RPMI8226 (cell line): Measurements from ENCODE around the gene DDX18.
A peak's percentile ranks its signal among the peaks of the same experiment; 100 is the strongest.

Experiments
- DNase-seq: peaks from one replicate; pipeline ENCODE4 v3.0.0-alpha.2; 2015

Gene DDX18

DNA sequence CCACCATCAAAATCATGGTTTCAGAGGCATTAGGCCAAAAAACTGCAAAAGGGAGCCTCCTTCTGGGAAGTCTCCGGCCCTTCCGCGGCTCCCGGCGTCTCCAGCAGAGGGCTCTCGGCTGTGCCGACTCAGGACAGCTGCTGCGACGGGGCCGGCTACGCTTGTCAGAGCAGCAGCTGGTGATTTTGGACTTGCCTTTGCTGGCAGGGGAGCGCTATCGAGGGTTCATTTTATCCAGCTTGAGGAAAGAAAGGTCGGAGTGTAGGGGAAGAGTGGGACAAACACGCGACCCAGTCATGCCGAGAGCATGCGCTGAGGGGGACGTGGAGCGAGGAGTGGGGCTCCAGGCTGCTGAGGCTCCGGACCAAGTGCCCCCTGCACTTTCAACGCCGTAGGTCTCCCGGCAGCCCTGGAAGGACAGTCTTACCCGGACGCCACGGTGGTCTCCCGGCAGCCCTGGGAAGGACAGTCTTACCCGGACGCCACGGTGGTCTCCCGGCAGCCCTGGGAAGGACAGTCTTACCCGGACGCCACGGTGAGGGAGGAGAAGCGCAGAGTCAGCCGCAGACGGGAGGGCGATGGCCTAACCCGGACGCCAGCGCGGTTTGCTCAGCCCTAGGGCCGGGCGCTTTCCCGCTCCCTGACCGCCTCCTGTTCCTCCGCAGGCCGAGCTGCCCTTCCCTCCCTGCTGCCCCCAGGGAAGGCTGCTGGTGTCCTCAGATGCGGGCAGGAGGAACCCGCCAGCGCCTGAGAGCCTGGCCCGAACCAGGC, 21.7 kb downstream of the DDX18 start:
- DNase-seq: peak; percentile 23

DNA sequence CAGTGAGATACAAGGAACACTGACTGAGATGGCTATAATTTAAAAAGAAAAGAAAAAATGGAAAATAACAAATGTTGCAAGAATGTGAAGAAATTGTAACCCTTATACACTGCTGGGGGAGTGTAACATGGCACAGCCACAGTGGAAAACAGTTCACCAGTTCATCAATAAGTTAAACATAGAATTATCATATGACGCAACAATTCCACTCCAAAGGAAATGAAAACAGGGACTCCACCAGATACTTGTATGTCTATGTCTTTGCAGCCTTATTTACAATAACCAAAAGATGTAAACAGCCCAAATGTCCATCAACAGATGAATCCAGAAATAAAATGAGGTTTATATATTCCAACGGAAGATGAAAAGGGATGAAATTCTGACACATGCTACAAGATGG, 30.8 kb downstream of the DDX18 start:
- DNase-seq: no peak

DNA sequence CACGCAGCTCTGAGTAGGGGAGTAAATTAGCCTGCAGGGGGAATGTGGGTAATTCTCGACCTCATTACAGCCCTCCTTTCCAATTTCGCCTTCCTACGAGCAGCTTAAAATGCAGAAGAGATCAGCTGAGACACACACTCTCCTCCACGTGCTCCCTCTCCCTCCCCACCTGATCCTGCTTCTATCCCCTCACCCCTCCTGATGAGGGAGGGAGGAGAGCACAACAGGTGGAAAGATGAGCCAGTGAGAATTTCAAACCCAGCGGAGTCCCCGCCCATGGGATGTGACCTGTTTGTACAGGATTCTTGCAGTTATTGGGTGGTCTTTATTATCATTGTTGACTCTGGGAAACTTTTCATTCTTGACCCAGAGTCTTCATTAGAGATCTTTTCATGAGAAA, 35.5 kb downstream of the DDX18 start:
- no peak for DNase-seq

DNA sequence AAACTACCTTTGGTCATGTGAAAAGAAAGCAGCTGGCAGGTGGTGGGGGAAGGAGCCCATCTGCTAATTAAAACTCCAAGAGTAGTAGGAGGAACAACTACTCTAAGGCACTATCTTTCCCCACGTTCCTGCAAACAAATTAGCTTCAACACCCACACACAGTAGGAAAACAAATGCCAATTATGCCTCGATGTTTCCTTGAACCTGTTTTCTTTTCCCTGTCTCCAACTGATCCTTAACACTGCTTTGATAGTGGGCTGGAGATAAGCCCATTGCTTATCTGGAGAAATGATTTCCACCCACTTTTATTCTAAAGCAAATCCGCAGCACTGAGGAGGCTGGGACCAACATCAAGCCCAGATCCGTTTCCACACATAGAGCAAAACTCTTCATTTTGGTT, 36.0 kb downstream of the DDX18 start:
- DNase-seq: no peak

DNA sequence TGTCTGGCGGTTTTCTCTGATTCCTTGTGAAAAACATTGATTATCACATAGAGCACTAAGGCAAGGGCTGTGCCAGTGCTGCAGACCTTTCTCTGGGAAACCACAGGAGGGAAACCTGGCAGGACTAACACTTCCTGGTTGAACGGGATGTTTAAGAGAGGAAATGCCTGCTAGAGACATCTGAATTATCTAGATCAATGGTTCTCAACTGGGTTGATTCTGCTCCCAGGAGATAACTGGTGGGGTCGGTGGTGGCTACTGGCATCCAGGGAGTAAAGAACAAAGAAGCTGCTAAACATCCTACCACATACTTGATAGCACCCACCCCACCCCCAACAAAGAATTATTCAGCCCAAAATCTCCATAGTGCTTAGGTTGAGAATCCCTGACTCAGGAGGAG, 37.5 kb downstream of the DDX18 start:
- no peak for DNase-seq

DNA sequence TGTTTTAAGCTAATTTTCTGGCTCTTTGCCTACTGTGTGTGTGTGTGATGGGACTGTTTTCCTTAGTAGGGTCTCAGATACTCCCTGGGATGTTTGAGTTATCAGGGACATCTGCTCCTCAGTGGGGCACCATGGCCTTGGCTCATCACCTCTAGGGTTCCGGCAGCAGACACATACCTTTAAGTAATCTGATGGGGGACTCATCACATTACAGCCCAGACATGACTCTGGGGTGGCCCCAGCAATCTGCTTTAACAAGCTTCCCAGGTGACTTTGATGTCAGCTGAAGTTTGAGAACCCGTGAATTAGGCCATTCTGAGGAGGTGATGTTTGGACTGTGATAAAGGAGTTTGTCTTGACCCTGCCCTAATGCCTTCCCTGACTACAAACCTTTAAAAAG, 38.8 kb downstream of the DDX18 start:
- no peak for DNase-seq

DNA sequence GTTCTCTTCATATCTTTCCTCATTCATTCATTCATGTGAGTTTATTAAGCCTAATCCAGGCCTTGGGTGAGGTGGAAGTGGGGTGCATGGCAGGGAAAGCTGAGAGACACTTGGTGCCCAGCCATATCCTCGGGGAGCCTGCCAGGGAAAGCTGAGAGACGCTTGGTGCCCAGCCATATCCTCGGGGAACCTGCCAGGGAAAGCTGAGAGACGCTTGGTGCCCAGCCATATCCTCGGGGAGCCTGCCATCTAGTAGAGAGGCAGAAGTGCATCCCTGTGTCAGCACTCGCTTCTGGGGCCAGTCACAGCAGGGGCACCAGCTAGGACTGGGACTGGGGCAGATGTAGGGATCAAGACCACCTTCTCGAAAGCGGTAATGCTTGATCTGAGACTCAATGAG, 39.4 kb downstream of the DDX18 start:
- DNase-seq: no peak

DNA sequence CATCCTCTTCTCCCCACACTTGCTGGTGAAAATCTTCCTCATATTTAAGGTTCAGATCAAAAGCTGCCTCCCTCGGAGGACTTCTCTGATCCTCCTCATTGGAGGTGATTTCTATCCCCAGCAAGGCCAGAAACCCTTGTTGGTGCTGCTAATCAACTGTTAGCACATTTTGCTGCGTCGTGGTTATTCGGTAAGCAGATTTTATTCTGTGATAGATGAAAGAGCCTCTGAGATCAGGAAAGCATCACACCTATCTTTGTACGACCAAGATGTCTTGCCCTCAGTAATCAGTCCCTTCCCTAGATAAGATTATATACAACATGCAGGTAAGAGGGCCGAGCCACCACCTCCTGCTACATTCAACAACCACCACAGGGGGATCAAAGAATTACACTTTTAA, 40.1 kb downstream of the DDX18 start:
- DNase-seq: no peak

DNA sequence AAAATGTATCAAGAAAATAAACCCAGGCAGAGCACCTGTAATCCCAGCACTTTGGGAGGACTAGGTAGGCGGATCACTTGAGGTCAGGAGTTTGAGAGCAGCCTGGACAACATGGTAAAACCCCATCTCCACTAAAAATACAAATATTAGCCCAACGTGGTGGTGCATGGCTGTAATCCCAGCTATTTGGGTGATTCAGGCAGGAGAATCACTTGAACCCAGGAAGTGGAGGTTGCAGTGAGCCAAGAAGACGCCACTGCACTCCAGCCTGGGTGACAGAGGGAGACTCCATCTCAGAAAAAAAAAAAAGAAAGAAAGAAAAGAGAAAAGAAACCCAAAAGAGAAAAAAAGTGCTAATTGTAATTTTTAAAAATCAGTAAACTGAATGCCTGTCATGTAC, 41.4 kb downstream of the DDX18 start:
- DNase-seq: no peak

DNA sequence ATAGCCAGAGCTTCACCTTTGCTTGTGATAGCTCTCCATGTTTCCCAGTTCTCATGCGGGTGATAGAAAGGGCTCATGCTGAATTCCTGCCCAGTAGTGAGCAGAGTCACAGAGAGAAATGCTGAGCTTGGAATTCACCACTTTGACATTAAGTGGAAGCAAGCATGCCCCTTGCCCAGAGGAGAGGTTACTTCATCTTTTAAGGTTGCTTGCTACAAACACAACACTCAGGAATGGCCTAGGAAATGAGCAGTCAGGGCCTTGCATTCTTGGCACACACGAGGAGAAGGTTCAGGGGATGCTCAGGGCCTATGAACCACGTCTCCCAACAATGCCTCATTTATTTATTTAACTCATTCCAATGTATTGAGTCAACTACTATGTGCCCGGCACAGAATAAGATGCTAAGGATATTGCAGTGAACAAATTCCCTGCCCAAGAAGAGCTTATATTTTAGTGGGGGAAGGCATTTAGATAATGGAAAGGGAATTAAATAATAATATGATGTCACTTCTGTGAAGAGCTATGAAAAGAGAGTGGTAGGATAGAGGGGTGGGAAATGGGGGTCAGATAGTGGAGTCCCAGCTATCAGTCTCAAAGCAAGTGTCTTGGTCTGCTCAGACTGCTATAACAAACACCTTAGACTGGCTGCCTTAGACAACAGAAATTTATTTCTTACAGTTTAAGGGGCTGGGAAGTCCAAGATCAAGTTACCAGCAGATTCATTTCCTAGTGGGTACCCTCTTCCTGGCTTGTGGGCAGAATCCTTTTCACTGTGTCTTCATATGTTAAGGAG, 42.1 kb downstream of the DDX18 start:
- no peak for DNase-seq

DNA sequence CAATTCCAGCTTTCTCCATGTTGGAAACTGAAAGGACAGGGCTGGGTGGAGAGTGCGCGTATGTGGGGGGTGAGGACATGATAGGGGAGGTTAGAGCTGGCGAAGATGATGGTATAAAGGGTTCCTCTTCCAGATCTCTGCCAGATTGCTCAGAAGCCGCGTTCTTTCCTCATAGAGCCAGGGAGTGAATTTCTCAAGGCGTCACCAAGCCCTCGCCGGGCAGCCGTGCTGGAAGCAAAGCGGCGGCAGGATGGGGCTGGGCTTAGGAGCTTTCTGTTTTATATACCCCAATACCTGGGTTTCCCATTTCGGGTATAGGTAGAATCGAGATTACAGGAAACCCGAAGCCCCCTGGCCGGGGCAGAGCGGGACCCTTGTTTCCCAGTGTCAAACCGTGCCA, 43.8 kb downstream of the DDX18 start:
- no peak for DNase-seq

DNA sequence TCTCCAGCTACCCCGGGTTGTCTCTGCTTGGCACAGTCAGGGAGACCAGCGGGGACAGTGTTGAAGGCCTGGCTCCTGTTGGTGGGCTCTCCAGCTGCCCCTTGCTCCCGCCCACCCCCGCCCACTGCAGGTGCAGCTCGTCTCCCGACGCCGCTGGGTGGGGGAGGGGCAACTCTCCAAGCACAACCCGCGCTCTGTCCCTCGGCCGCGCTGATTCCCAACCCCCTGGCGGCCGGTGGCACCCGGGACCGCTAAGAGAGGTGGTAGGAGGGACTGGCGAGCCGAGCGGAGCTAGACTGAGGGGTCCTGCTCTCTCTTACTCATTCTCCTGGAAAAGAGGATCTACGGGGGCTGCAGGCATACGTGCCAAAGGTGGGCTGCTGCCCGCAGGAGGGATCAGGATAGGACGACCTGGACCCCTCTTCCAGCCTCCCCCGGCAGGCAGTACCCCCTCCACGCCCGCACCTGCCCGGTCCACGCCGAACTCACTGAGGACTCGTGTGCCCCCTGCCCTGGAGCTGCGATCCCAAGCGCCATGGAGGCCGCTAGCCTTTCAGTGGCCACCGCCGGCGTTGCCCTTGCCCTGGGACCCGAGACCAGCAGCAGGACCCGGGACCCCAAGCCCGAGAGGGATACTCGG, 44.5 kb downstream of the DDX18 start:
- no peak for DNase-seq

DNA sequence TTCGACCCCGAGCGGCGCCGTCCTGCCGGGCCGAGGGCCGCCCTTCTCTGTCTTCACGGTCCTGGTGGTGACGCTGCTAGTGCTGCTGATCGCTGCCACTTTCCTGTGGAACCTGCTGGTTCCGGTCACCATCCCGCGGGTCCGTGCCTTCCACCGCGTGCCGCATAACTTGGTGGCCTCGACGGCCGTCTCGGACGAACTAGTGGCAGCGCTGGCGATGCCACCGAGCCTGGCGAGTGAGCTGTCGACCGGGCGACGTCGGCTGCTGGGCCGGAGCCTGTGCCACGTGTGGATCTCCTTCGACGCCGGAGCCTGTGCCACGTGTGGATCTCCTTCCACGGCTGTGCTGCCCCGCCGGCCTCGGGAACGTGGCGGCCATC, 45.0 kb downstream of the DDX18 start:
- no peak for DNase-seq

DNA sequence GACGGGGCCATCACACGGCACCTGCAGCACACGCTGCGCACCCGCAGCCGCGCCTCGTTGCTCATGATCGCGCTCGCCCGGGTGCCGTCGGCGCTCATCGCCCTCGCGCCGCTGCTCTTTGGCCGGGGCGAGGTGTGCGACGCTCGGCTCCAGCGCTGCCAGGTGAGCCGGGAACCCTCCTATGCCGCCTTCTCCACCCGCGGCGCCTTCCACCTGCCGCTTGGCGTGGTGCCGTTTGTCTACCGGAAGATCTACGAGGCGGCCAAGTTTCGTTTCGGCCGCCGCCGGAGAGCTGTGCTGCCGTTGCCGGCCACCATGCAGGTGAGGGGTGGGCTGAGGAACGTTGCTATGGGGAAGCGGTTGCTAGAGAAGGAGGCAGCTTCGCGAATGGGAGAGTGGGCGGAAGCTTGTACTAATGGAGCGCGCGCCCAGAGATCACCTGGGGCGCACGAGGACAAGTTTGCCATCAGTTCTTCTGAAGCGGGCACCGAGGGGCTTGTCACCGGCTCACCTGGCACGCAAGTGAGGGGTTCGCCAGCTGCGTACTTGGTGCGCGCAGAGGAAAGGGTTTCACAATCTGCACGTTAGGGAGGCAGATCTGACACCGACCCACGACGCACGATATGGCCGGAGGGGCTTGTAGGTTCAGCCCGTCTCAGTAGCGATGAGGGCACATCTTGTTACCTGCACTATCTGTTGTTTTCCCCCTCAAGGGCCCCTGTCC, 45.6 kb downstream of the DDX18 start:
- no peak for DNase-seq

DNA sequence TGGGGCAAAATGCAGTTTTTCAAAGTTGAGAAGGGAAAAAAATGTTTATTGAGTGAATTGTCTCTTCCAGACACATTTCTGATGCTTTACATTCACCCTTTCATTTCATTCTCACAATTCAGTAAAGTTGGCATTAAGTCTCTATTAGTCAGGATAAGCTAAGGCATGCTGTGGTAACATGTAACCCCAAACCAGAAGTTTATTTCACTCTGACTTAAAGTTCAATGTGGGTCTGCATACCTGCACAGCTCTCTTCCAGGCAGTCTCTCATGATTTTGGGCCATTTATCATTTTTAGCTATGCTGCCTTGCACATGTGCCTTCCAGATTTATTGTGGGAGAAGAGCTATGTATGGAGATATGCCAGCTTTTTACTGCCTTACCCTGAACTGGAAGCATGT, 48.0 kb downstream of the DDX18 start:
- no peak for DNase-seq

DNA sequence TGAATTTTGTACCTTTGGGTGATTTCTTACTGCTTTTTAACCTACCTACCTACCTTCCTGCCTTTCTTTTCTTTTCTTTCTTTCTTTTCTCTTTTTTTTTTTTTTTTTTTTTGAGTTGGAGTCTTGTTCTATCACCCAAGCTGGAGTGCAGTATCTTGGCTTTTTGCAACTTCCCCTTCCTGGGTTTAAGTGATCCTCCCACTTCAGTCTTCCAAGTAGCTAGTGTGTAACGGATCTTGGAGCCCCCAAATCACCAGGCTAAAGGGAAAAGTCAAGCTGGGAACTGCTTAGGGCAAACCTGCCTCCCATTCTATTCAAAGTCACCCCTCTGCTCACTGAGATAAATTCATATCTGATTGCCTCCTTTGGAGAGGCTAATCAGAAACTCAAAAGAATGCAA, 61.3 kb downstream of the DDX18 start:
- DNase-seq: no peak

DNA sequence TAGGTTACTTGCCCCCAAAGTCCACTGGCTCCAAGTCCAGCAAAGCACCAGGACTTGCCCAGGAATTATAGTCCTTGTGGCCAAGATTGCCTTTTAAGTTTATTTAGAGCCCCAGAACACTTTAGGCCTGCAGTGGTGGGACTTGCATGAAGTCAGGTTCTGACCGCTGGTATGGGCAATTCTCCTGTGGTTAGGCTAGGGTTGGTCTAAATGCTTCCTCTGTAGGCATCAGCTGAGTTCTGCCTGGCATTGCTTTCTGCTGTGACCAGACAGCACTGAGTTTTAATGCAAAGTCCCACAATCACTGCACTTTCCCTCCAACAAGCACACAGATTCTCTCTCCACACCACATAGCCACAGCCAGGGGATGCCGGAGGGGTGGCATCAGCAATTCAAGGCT, 64.5 kb downstream of the DDX18 start:
- DNase-seq: no peak
